Measurements from ENCODE around the gene DPEP2.

The DPEP2 gene

GRCh38 chr16:67962135-67962534 lies 37.1 kb downstream of the DPEP2 start:
- no peak for TF ChIP-seq EZH2phosphoT487 (IDR thresholded peaks at IDR 0.05; ENCODE audit: borderline replicate concordance)
- TF ChIP-seq, protein P1, sequence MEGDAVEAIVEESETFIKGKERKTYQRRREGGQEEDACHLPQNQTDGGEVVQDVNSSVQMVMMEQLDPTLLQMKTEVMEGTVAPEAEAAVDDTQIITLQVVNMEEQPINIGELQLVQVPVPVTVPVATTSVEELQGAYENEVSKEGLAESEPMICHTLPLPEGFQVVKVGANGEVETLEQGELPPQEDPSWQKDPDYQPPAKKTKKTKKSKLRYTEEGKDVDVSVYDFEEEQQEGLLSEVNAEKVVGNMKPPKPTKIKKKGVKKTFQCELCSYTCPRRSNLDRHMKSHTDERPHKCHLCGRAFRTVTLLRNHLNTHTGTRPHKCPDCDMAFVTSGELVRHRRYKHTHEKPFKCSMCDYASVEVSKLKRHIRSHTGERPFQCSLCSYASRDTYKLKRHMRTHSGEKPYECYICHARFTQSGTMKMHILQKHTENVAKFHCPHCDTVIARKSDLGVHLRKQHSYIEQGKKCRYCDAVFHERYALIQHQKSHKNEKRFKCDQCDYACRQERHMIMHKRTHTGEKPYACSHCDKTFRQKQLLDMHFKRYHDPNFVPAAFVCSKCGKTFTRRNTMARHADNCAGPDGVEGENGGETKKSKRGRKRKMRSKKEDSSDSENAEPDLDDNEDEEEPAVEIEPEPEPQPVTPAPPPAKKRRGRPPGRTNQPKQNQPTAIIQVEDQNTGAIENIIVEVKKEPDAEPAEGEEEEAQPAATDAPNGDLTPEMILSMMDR (conservative IDR thresholded peaks at IDR 0.05; ENCODE audit: low read length) = no peak
- Histone ChIP-seq H3K9ac (ENCODE audit: low read depth, low read length, poor library complexity, severe bottlenecking) (no peak overlapping the region), H3K4me1 (ENCODE audit: insufficient read depth, low read length, poor library complexity, severe bottlenecking) (peaks cover 3% of the 10 kb centered on the region), H3K9me3 (ENCODE audit: insufficient read depth, low read depth, low read length) (no peaks in the 10 kb centered on the region), H3K4me3 (ENCODE audit: low read length, poor library complexity, severe bottlenecking) (no peak overlapping the region), H3K4me2 (ENCODE audit: low read depth, low read length, poor library complexity, severe bottlenecking) (no peak overlapping the region), H3K36me3 (ENCODE audit: insufficient read depth, low read length) (no peaks in the 10 kb centered on the region), H3K27me3 (ENCODE audit: insufficient read depth, low read length, poor library complexity, severe bottlenecking) (no peaks in the 10 kb centered on the region), H3K79me2 (ENCODE audit: insufficient read depth, low read length) (no peaks in the 10 kb centered on the region), H4K20me1 (ENCODE audit: insufficient read depth, low read length, poor library complexity, severe bottlenecking) (no peaks in the 10 kb centered on the region), H2AFZ (ENCODE audit: low read length) (no peak overlapping the region), H3F3A (ENCODE audit: low read depth) (no peaks in the 10 kb centered on the region), H3K9me2 (replicated peaks; ENCODE audit: low read depth, low read length) (no peaks in the 10 kb centered on the region)

- Histone ChIP-seq H3K9ac (ENCODE audit: low read depth, low read length, poor library complexity, severe bottlenecking) (no peak overlapping the region), H3F3A (ENCODE audit: low read depth) (no peaks in the 10 kb centered on the region), H3K4me2 (ENCODE audit: low read depth, low read length, poor library complexity, severe bottlenecking) (no peak overlapping the region), H3K9me3 (ENCODE audit: insufficient read depth, low read depth, low read length) (no peaks in the 10 kb centered on the region), H3K9me2 (replicated peaks; ENCODE audit: low read depth, low read length) (no peaks in the 10 kb centered on the region), H2AFZ (ENCODE audit: low read length) (no peak overlapping the region), H4K20me1 (ENCODE audit: insufficient read depth, low read length, poor library complexity, severe bottlenecking) (no peaks in the 10 kb centered on the region), H3K27me3 (ENCODE audit: insufficient read depth, low read length, poor library complexity, severe bottlenecking) (no peaks in the 10 kb centered on the region), H3K79me2 (ENCODE audit: insufficient read depth, low read length) (no peaks in the 10 kb centered on the region), H3K4me3 (ENCODE audit: low read length, poor library complexity, severe bottlenecking) (no peak overlapping the region), H3K36me3 (ENCODE audit: insufficient read depth, low read length) (no peaks in the 10 kb centered on the region), H3K4me1 (ENCODE audit: insufficient read depth, low read length, poor library complexity, severe bottlenecking) (no peaks in the 10 kb centered on the region)
- no peak for TF ChIP-seq EZH2phosphoT487 (IDR thresholded peaks at IDR 0.05; ENCODE audit: borderline replicate concordance)
- TF ChIP-seq, protein P1 (conservative IDR thresholded peaks at IDR 0.05; ENCODE audit: low read length) = no peak
Observed at GRCh38 chr16:67961551-67961957, 37.7 kb downstream of the DPEP2 start.

GRCh38 chr16:67959536-67960329 lies 39.6 kb downstream of the DPEP2 start:
- Histone ChIP-seq H3K9ac (ENCODE audit: low read depth, low read length, poor library complexity, severe bottlenecking) (no peak overlapping the region), H3K4me1 (ENCODE audit: insufficient read depth, low read length, poor library complexity, severe bottlenecking) (no peaks in the 10 kb centered on the region), H3K9me2 (replicated peaks; ENCODE audit: low read depth, low read length) (no peaks in the 10 kb centered on the region), H3F3A (ENCODE audit: low read depth) (no peaks in the 10 kb centered on the region), H3K4me3 (ENCODE audit: low read length, poor library complexity, severe bottlenecking) (no peak overlapping the region), H3K27me3 (ENCODE audit: insufficient read depth, low read length, poor library complexity, severe bottlenecking) (no peaks in the 10 kb centered on the region), H3K36me3 (ENCODE audit: insufficient read depth, low read length) (no peaks in the 10 kb centered on the region), H3K4me2 (ENCODE audit: low read depth, low read length, poor library complexity, severe bottlenecking) (no peak overlapping the region), H2AFZ (ENCODE audit: low read length) (no peak overlapping the region), H3K79me2 (ENCODE audit: insufficient read depth, low read length) (no peaks in the 10 kb centered on the region), H3K9me3 (ENCODE audit: insufficient read depth, low read depth, low read length) (no peaks in the 10 kb centered on the region), H4K20me1 (ENCODE audit: insufficient read depth, low read length, poor library complexity, severe bottlenecking) (no peaks in the 10 kb centered on the region)
- no peak for TF ChIP-seq EZH2phosphoT487 (IDR thresholded peaks at IDR 0.05; ENCODE audit: borderline replicate concordance)
- TF ChIP-seq, protein P1 (conservative IDR thresholded peaks at IDR 0.05; ENCODE audit: low read length) = no peak

Measured in Loucy (cell line).